ENCODE data around the gene POLR2H.
A peak's percentile ranks its signal among the peaks of the same experiment; 100 is the strongest.
"Not testable (repeated sequence)": the region's sequence is repeated elsewhere in the genome, so short reads cannot be mapped to it uniquely, and the experiment has no call there.

The POLR2H gene

GRCh38 chr3:184335661-184336546, 25.6 kb upstream of the POLR2H start:
- no peak for DNase-seq (ENCODE audit: low read depth, low spot score)

GRCh38 chr3:184336547-184337398, 24.7 kb upstream of the POLR2H start:
- DNase-seq (ENCODE audit: low read depth, low spot score), result no peak

- DNase-seq (ENCODE audit: low read depth, low spot score), result no peak
Measured at GRCh38 chr3:184337399-184337714, 24.2 kb upstream of the POLR2H start, which contains the start of gene FAM131A. Gene FAM131A, plus strand, starts transcription at chr3:184337600. Its CDS starts 31 bp downstream, at chr3:184337631.

GRCh38 chr3:184337981-184338380, 23.5 kb upstream of the POLR2H start:
- no peak for DNase-seq (ENCODE audit: low read depth, low spot score)

- DNase-seq (ENCODE audit: low read depth, low spot score), result no peak
Measured at GRCh38 chr3:184338511-184338945, 23.0 kb upstream of the POLR2H start.

GRCh38 chr3:184339001-184339400, 22.5 kb upstream of the POLR2H start:
- DNase-seq (ENCODE audit: low read depth, low spot score), result no peak

- DNase-seq (ENCODE audit: low read depth, low spot score), result not testable (repeated sequence)
Measured at GRCh38 chr3:184339451-184340135, 21.9 kb upstream of the POLR2H start.

GRCh38 chr3:184341925-184342324, 19.6 kb upstream of the POLR2H start:
- no peak for DNase-seq (ENCODE audit: low read depth, low spot score)

GRCh38 chr3:184343200-184343876, 18.2 kb upstream of the POLR2H start:
- peak; percentile 91 for DNase-seq (ENCODE audit: low read depth, low spot score)

- DNase-seq (ENCODE audit: low read depth, low spot score), result no peak
Measured at GRCh38 chr3:184344579-184345316, 16.8 kb upstream of the POLR2H start.

GRCh38 chr3:184345317-184346144, 16.0 kb upstream of the POLR2H start:
- no peak for DNase-seq (ENCODE audit: low read depth, low spot score)

- no peak for DNase-seq (ENCODE audit: low read depth, low spot score)
Measured at GRCh38 chr3:184346480-184347190, 14.9 kb upstream of the POLR2H start.

GRCh38 chr3:184347321-184348056, 14.0 kb upstream of the POLR2H start:
- DNase-seq (ENCODE audit: low read depth, low spot score), result no peak

GRCh38 chr3:184348057-184348382, 13.5 kb upstream of the POLR2H start:
- no peak for DNase-seq (ENCODE audit: low read depth, low spot score)

- no peak for DNase-seq (ENCODE audit: low read depth, low spot score)
Measured at GRCh38 chr3:184349563-184350470, 11.7 kb upstream of the POLR2H start.

GRCh38 chr3:184350618-184351017, 10.9 kb upstream of the POLR2H start:
- DNase-seq (ENCODE audit: low read depth, low spot score), result no peak

- DNase-seq (ENCODE audit: low read depth, low spot score), result peak; percentile 82
Measured at GRCh38 chr3:184351511-184352148, 9.9 kb upstream of the POLR2H start.
